Cardiac fibroblast (primary cell): Measurements from ENCODE around the gene ZBTB7C.

Experiments used
- DNase-seq, 2 donors: peaks; one replicate each; pipeline versions ENCODE4 v3.0.0 to v3.0.0-alpha.2; 2010; ENCODE audit warnings: low read depth in 2 of 2
- H3K4me3 ChIP-seq, 2 donors: replicated peaks in 1 of 2; 1 replicate in 1 of 2; 2 replicates in 1 of 2; pipeline ENCODE4 v1.5.1; 2011; ENCODE audit warnings: low read depth in 2 of 2, low read length in 2 of 2, mild to moderate bottlenecking in 2 of 2, moderate library complexity in 1 of 2
- TF ChIP-seq, protein P1 (sequence below): IDR thresholded peaks from one replicate; pipeline ENCODE4 v1.5.1; 2011; ENCODE audit warnings: low read depth, mild to moderate bottlenecking, low read length, inconsistent platforms

Gene ZBTB7C

DNA sequence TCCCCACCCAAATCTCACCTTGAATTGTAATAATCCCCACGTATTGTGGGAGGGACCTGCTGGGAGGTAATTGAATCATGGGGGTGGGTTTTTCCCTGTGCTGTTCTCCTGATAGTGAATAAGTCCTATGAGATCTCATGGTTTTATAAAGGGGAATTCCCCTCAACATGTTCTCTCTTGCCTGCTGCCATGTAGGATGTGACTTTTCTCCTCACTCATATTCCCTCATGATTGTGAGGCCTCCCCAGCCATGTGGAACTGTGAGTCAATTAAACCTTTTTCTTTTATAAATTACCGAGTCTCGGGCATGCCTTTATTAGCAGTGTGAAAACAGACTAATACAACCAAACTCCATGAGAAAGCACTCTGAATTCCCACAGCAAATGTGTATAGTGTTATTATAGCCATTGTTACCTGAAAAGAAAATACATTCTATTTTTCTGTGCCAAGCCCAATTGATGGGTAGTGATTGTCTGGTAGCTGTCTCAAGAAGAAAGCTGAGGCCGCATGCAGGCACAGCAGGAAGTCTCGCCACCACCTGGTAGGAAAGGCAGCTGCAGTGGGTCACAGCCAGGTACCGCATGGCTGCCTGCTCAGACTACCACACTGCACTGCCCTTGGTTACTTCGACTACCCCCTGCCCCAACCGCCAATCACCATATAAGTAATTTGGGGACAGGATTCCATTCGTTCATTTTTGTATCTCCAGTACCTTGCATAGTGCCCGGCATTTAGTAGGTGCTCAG is 10.3 kb upstream of the ZBTB7C start:
- no peak overlapping the region for H3K4me3 ChIP-seq
- no peak for DNase-seq
- TF ChIP-seq, protein P1, sequence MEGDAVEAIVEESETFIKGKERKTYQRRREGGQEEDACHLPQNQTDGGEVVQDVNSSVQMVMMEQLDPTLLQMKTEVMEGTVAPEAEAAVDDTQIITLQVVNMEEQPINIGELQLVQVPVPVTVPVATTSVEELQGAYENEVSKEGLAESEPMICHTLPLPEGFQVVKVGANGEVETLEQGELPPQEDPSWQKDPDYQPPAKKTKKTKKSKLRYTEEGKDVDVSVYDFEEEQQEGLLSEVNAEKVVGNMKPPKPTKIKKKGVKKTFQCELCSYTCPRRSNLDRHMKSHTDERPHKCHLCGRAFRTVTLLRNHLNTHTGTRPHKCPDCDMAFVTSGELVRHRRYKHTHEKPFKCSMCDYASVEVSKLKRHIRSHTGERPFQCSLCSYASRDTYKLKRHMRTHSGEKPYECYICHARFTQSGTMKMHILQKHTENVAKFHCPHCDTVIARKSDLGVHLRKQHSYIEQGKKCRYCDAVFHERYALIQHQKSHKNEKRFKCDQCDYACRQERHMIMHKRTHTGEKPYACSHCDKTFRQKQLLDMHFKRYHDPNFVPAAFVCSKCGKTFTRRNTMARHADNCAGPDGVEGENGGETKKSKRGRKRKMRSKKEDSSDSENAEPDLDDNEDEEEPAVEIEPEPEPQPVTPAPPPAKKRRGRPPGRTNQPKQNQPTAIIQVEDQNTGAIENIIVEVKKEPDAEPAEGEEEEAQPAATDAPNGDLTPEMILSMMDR, result no peak

DNA sequence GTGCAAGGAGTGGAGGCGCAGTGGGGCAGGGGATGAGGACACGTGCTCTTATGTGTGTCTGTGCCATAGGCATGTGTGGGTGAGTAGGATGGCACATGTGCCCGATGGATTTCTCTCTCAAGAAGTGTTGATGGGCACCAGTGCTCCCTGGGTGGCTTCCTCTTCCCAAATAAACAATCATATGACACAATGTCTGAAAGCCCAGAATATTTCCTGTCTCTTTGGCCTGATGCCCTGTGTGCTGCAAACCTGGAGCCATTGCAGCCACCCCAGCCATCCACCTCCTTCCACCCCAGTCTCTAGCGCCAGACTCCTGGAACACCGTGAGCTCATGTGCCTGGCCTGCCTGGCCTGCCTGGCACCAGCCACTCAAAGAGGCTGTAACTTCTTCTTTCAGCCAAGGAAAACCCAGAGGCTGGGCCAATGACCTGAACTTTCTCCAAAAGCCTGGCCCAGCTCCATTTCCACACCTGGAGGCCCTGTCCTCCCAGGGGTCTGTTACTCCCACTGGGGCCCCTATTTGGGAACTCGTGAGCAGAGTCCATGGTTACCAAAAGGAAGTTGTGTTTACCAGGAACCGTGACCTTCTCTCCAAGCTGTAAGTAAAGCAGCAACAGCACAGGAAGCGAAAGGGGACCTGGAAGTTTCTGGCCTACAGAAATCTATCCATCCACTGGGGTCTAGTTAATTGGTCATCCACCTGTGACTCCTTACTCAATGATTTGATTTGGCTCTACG is 9.5 kb upstream of the ZBTB7C start:
- H3K4me3 ChIP-seq, result no peak overlapping the region
- no peak for DNase-seq
- TF ChIP-seq, protein P1, result no peak

DNA sequence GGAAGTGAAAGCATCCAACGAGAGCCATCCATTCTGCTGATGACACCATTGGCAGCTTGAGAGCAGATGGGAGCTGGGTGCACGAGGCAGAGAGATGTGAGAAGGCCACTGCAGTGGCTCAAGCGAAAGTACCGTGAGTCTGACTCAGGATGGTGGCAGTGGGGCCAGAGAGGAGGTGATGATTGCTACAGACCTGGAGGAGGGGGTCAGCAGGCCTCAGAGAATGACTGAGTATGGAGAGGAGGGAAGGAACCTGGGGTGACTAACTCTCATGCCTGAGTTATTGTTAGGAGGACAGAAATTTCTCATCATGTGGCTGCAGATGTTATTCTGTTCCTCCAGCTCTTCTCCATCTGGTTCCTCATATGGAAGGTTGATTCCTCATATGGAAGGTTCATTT is 8.8 kb upstream of the ZBTB7C start:
- DNase-seq, result peak in 1 of 2 donors; percentile 34
- H3K4me3 ChIP-seq, result no peak overlapping the region
- TF ChIP-seq, protein P1, result no peak

DNA sequence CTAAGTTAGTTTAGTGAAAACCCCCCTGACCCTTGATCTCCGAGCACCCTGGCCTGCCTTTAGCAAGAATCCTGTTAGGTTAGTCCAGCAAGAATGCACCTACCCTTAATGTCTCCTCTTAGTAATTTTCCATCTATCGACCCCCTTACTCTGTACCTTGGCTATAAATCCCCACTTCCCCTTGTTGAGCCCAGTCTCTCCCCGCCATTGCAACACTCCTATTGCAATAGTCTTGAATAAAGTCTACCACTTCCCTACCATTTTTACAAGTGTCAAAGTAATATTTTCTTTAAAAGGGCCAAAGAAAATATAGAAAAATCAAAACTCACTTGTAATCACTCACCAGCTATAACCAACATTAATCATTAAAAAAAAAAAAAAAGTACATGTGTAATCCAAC is 4.2 kb upstream of the ZBTB7C start:
- no peak overlapping the region for H3K4me3 ChIP-seq
- TF ChIP-seq, protein P1, result no peak
- no peak for DNase-seq

DNA sequence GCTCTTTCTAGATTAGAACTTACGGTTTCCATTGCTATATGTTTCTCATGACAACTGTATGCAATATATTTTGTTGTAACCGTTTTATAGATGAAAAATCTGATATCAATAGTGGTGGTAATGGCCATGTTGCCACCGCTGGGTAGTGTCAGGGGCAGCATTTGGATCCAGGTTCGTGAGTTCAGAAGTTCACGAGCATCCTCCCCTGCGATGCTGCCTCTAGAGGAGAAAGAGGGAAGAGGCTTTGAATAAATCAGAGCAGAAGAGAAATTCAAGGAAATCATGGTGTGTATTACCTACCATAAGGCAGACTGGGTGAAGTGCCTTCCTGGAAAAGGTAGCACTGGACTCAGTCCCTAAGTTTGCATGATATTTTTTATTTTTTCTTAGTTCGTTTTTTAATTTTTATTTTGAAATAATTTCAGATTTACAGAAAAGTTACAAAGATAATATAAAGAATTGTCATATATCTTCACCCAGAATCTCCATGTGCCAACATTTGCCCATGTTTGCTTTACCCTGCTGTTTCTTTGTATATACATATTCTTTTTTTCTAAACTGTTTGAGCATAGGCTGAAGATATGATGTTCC is 3.3 kb upstream of the ZBTB7C start:
- TF ChIP-seq, protein P1, result peak; percentile 83
- H3K4me3 ChIP-seq, result no peak overlapping the region
- DNase-seq, result peak; percentile 38 to 45

DNA sequence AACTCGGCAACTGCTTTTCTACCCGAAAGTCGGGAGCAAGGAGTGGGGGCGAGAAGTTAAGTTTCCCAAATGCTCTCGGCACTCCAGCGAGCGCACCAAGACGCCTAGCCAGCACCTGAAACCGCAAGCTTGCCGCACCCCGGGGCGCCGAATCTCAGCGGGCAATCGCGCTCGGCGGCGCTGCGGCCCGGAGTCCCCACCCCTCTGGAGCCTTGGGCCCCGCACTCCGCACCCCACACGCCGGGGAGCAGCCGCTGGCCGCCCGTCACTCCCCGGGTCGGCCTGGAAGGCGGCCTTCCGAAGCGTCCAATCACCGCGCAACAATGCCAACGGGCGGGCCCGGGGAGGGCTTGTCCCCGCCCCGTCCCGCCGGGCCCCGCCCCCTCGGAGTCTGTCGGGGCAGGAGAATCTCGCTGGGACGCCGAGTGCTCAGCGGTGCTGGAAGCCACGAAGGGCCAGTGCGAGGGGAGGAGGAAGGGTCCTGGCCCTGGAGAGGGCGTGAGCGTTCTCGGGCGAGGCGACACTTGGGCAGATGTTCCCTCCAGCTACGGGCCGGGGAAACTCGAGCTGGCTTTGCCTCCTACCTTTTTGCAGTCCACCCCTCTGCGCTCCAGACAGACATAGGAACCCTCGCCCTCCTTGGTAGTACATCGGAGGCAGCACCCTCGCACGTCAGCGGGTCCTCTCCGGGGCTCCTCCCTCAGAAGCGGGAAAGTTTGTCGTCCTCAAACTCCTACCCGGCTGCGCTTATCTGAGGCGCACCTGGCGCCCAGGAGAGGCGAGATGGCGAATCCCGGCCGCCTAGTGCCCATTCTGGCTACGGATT is 1.1 kb upstream of the ZBTB7C start:
- TF ChIP-seq, protein P1, result peak; percentile 2
- DNase-seq, result peak; percentile 84 to 85
- peak overlapping the region; percentile 69 to 70 for H3K4me3 ChIP-seq
